Measurements from ENCODE around the gene ZNF346. TPM values are rescaled to one million over a fixed set of nuclear protein-coding genes. Genes with fewer than 3 reads are reported as not detected.
A peak's percentile ranks its signal among the peaks of the same experiment; 100 is the strongest.

ZNF346 gene
- total and polyA plus RNA-seq, 2 experiments from 2014 or later = 32.5 TPM

DNA sequence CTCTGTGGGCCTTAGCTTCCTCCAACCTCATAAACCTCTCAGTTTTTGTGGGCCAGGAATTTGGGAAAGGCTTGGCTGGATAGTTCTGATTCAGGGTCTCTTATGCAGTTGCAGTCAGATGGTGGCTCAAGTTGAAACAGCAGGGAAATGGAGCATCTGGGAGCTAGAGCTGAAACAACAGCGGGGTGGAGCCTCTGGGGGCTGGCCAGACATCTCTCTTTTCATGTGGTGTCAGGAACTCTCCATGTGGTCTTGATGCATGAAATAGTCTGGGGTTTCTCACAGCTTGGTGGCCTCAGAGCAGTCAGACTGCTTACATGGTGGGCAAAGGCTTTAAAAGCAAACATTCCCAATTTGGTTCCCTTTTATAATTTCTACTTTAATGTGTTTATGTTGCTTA, 13.5 kb downstream of the ZNF346 start:
- H3K4me3 ChIP-seq = no peak overlapping the region
- H3K36me3 ChIP-seq = no peaks in the 10 kb centered on the region
- no peak overlapping the region for H3K27ac ChIP-seq
- no peaks in the 10 kb centered on the region for H3K9me3 ChIP-seq (ENCODE audit: low read depth)
- TF ChIP-seq, protein P1, sequence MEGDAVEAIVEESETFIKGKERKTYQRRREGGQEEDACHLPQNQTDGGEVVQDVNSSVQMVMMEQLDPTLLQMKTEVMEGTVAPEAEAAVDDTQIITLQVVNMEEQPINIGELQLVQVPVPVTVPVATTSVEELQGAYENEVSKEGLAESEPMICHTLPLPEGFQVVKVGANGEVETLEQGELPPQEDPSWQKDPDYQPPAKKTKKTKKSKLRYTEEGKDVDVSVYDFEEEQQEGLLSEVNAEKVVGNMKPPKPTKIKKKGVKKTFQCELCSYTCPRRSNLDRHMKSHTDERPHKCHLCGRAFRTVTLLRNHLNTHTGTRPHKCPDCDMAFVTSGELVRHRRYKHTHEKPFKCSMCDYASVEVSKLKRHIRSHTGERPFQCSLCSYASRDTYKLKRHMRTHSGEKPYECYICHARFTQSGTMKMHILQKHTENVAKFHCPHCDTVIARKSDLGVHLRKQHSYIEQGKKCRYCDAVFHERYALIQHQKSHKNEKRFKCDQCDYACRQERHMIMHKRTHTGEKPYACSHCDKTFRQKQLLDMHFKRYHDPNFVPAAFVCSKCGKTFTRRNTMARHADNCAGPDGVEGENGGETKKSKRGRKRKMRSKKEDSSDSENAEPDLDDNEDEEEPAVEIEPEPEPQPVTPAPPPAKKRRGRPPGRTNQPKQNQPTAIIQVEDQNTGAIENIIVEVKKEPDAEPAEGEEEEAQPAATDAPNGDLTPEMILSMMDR (IDR thresholded peaks at IDR 0.05; ENCODE audit: low read depth, low read length) = no peak
- H3K27me3 ChIP-seq = no peaks in the 10 kb centered on the region
- DNase-seq (ENCODE audit: low read depth in 1 of 2, low spot score in 1 of 2) = peak in 1 of 2 donors; percentile 25
- no peaks in the 10 kb centered on the region for H3K4me1 ChIP-seq (ENCODE audit: low read depth)

DNA sequence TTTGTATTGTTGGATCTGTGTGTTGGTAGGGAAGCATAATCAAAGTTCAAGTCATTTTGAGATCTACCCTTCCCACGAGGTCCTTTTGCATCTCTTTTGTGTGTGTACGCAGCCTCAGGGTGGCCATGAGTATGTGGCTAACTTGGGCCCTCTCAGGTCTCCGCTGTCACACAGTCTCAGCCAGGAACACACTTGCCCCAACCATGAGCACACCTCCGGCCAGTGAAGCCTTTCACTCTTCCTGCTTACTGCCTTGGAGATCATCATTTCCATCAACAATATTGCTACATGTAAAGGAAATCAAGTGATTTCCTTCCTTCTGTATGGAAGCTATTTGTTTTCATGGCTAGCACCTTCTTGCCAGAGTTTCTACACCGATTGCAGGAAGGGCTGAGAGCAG, 13.9 kb downstream of the ZNF346 start:
- H3K27me3 ChIP-seq = no peaks in the 10 kb centered on the region
- H3K4me1 ChIP-seq (ENCODE audit: low read depth) = no peaks in the 10 kb centered on the region
- no peak overlapping the region for H3K27ac ChIP-seq
- H3K9me3 ChIP-seq (ENCODE audit: low read depth) = no peaks in the 10 kb centered on the region
- DNase-seq (ENCODE audit: low read depth in 1 of 2, low spot score in 1 of 2) = no peak
- peaks cover 3% of the 10 kb centered on the region for H3K36me3 ChIP-seq
- no peak overlapping the region for H3K4me3 ChIP-seq
- TF ChIP-seq, protein P1 (IDR thresholded peaks at IDR 0.05; ENCODE audit: low read depth, low read length) = no peak

DNA sequence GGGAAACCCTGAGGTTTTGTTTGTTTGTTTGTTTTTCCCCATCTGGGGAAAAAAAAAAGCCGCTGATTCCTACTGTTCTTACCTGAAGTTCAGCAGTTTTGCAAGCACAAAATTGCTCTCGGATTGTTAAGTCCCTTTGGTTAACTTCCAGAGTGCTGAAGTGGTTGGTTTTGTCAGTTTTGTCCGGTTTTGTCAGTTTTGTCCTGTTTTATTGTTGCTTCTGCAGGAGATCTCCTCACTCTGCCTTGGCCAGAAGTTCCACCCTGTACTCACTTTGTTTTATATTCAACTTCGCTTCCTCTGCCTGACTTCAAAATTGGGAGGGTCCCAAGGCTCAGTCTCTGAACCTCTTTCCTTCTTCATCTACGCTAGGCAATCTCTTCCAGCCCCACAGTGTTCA, 14.4 kb downstream of the ZNF346 start:
- H3K27me3 ChIP-seq = no peaks in the 10 kb centered on the region
- no peak overlapping the region for H3K27ac ChIP-seq
- TF ChIP-seq, protein P1 (IDR thresholded peaks at IDR 0.05; ENCODE audit: low read depth, low read length) = no peak
- DNase-seq (ENCODE audit: low read depth in 1 of 2, low spot score in 1 of 2) = no peak
- H3K4me1 ChIP-seq (ENCODE audit: low read depth) = no peaks in the 10 kb centered on the region
- no peak overlapping the region for H3K4me3 ChIP-seq
- no peaks in the 10 kb centered on the region for H3K9me3 ChIP-seq (ENCODE audit: low read depth)
- peaks cover 5% of the 10 kb centered on the region for H3K36me3 ChIP-seq

DNA sequence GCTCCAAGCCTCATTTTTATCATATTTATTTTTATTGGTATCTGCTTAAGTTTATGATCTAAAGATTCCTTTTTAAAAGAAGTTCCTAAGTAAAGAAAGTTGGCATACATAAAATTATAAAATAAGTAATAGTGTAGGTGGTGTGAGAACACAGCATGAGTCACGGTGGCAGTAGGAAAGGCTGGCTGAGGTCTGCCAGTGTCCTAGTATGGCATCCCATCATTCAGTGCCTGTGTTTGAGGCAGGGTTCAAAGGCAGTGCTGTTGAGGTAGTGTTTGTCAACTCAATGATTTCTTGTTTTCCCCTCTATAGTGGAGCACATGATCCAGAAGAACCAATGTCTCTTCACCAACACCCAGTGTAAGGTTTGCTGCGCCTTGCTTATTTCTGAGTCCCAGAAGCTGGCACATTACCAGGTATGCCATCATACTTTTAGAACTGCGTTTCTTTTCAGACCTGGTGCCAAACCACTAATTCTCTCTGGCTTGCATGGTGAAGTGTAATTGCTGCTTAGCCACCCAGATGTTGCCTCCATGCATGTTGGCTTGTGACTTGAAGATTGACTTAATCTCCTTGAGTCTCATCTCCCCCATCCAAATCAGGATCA, 18.4 kb downstream of the ZNF346 start:
- peaks cover 16% of the 10 kb centered on the region for H3K36me3 ChIP-seq
- DNase-seq (ENCODE audit: low read depth in 1 of 2, low spot score in 1 of 2) = peak in 1 of 2 donors; percentile 55
- TF ChIP-seq, protein P1 (IDR thresholded peaks at IDR 0.05; ENCODE audit: low read depth, low read length) = no peak
- no peaks in the 10 kb centered on the region for H3K9me3 ChIP-seq (ENCODE audit: low read depth)
- H3K4me1 ChIP-seq (ENCODE audit: low read depth) = no peaks in the 10 kb centered on the region
- no peak overlapping the region for H3K27ac ChIP-seq
- H3K27me3 ChIP-seq = no peaks in the 10 kb centered on the region
- no peak overlapping the region for H3K4me3 ChIP-seq

DNA sequence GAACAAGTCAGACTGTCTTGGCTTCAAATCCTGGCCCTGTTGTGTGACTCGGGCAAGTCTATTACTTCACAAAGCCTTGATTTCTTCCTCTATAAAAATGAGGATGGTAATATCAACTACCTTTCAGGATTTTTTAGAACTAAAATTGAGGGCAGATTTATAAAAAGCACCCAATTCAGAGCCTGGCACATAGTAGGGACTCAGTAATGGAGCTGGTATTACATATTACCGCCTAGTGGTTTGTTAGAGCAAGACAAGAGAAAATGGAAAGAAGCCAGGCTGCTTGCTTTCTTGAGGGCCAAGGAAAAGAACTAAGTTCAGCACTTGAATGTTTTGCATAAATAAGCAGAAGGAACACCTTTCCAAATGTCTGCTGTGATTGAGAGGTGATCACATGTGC, 19.4 kb downstream of the ZNF346 start:
- Histone ChIP-seq H3K4me3 (no peak overlapping the region), H3K27me3 (no peaks in the 10 kb centered on the region), H3K4me1 (ENCODE audit: low read depth) (no peaks in the 10 kb centered on the region), H3K36me3 (peaks cover 21% of the 10 kb centered on the region), H3K27ac (no peak overlapping the region), H3K9me3 (ENCODE audit: low read depth) (no peaks in the 10 kb centered on the region)
- TF ChIP-seq, protein P1 (IDR thresholded peaks at IDR 0.05; ENCODE audit: low read depth, low read length) = no peak
- DNase-seq (ENCODE audit: low read depth in 1 of 2, low spot score in 1 of 2) = no peak
